Endodermal cell (in vitro differentiated cells): ENCODE results near the gene ST3GAL4. TPM values are rescaled to one million over a fixed set of nuclear protein-coding genes. Genes with fewer than 3 reads are reported as not detected.

Experiments used
- DNase-seq: peaks from one replicate; pipeline ENCODE4 v3.0.0-alpha.2; 2017
- H3K27ac ChIP-seq: 2 replicates; pipeline ENCODE4 v1.5.1; 2013; ENCODE audit warnings: mild to moderate bottlenecking, low read depth, low read length, moderate library complexity
- H3K27me3 ChIP-seq: 2 replicates; pipeline ENCODE4 v1.6.1; 2013; ENCODE audit warnings: mild to moderate bottlenecking, low read length, moderate library complexity; ENCODE audit not compliant: insufficient read depth, control insufficient read depth, poor library complexity, severe bottlenecking
- H3K36me3 ChIP-seq: 2 replicates; pipeline ENCODE4 v1.7.0; 2013; ENCODE audit warnings: mild to moderate bottlenecking, low read length, moderate library complexity; ENCODE audit not compliant: control insufficient read depth, insufficient read depth
- H3K4me1 ChIP-seq: one replicate; pipeline ENCODE4 v1.7.0; 2013; ENCODE audit warnings: low read length; ENCODE audit not compliant: control insufficient read depth, insufficient read depth
- H3K4me3 ChIP-seq: 2 replicates; pipeline ENCODE4 v1.5.1; 2013; ENCODE audit warnings: mild to moderate bottlenecking, low read length, moderate library complexity
- H3K9ac ChIP-seq: 2 replicates; pipeline ENCODE4 v1.6.1; 2013; ENCODE audit warnings: mild to moderate bottlenecking, low read length, moderate library complexity; ENCODE audit not compliant: poor library complexity, severe bottlenecking; ENCODE audit errors: extremely low read depth
- H3K9me3 ChIP-seq: 2 replicates; pipeline ENCODE4 v1.6.1; 2013; ENCODE audit warnings: mild to moderate bottlenecking, low read length, moderate library complexity; ENCODE audit not compliant: control insufficient read depth
- H3K27ac Mint-ChIP-seq: 2 replicates; pipeline ENCODE4 v1.8.0; 2020; ENCODE audit warnings: mixed read lengths
- H3K27me3 Mint-ChIP-seq: 2 replicates; pipeline ENCODE4 v1.8.0; 2021; ENCODE audit warnings: mild to moderate bottlenecking, mixed read lengths; ENCODE audit not compliant: insufficient read depth
- H3K36me3 Mint-ChIP-seq: 2 replicates; pipeline ENCODE4 v1.8.0; 2020; ENCODE audit warnings: low read depth, mixed read lengths
- H3K4me1 Mint-ChIP-seq: 2 replicates; pipeline ENCODE4 v1.8.0; 2020; ENCODE audit warnings: mixed read lengths
- H3K4me3 Mint-ChIP-seq: 2 replicates; pipeline ENCODE4 v1.8.0; 2020; ENCODE audit warnings: mild to moderate bottlenecking, moderate library complexity, mixed read lengths
- H3K9me3 Mint-ChIP-seq: 2 replicates; pipeline ENCODE4 v1.8.0; 2020; ENCODE audit warnings: mild to moderate bottlenecking, mixed read lengths
- CTCF ChIP-seq: fragments of 200-600 bp; sonication (generic); conservative IDR thresholded peaks from 2 replicates; pipeline ENCODE4 v1.5.0; 2021; ENCODE audit warnings: antibody characterized with exemption, mild to moderate bottlenecking
- WGBS, 2 experiments: methylation state at CpG; one replicate each; pipeline versions ENCODE4 v1.1.5 to v1.1.7; 2013; ENCODE audit warnings: missing lambda C conversion rate in 2 of 2, mixed read lengths in 1 of 2; ENCODE audit not compliant: insufficient coverage in 1 of 2, insufficient read length in 1 of 2; 5-methylcytosine and 5-hydroxymethylcytosine counted together
- total RNA-seq, 2 donors: library from RNA; stranded (reverse); fragmentation: NEBNext Ultra II Directional in 1 of 2; extraction: Animal tissue kit (Norgen Biotek cat#: 25700) in 1 of 2; gene quantifications; 2 replicates in 1 of 2; 3 replicates in 1 of 2; pipeline ENCODE4 v1.2.1, GENCODE V29; 2021

ST3GAL4 gene
- total RNA-seq, 2 donors from 2014 or later, result 16.5 to 21.5 TPM

GRCh38 chr11:126341760-126342161, 13.7 kb upstream of the ST3GAL4 start:
- Mint-ChIP-seq H3K36me3 (peaks cover 25% of the 10 kb centered on the region), H3K27ac (no peak overlapping the region)
- H3K27ac ChIP-seq, result no peak overlapping the region

GRCh38 chr11:126343051-126343450, 12.4 kb upstream of the ST3GAL4 start:
- Mint-ChIP-seq H3K27me3 (no peaks in the 10 kb centered on the region), H3K36me3 (peaks cover 28% of the 10 kb centered on the region), H3K4me3 (no peak overlapping the region), H3K9me3 (no peaks in the 10 kb centered on the region), H3K4me1 (peaks cover 44% of the 10 kb centered on the region), H3K27ac (no peak overlapping the region)
- 96 to 97% methylated on average over 13 to 16 of the region's 16 CpGs for WGBS, 2 experiments
- H3K9me3 ChIP-seq, result no peaks in the 10 kb centered on the region
- H3K27me3 ChIP-seq, result no peaks in the 10 kb centered on the region
- H3K36me3 ChIP-seq, result peaks cover 3% of the 10 kb centered on the region
- peaks cover 29% of the 10 kb centered on the region for H3K4me1 ChIP-seq
- TF ChIP-seq CTCF, result no peak
- no peak overlapping the region for H3K27ac ChIP-seq
- no peak overlapping the region for H3K4me3 ChIP-seq
- H3K9ac ChIP-seq, result no peak overlapping the region
- DNase-seq, result no peak

More at GRCh38 chr11:126341760-126342161, 13.7 kb upstream of the ST3GAL4 start:
- no peak for DNase-seq
- no peak for TF ChIP-seq CTCF
- no peak overlapping the region for H3K4me3 ChIP-seq
- Mint-ChIP-seq H3K27me3 (no peaks in the 10 kb centered on the region), H3K4me1 (peaks cover 34% of the 10 kb centered on the region), H3K9me3 (no peaks in the 10 kb centered on the region), H3K4me3 (no peak overlapping the region)
- H3K27me3 ChIP-seq, result no peaks in the 10 kb centered on the region
- peaks cover 3% of the 10 kb centered on the region for H3K36me3 ChIP-seq
- H3K4me1 ChIP-seq, result peaks cover 22% of the 10 kb centered on the region
- no peaks in the 10 kb centered on the region for H3K9me3 ChIP-seq
- 88 to 95% methylated on average over 1 to 3 of the region's 3 CpGs for WGBS, 2 experiments
- no peak overlapping the region for H3K9ac ChIP-seq

- Mint-ChIP-seq H3K27ac (peak overlapping the region; percentile 89), H3K9me3 (no peaks in the 10 kb centered on the region), H3K36me3 (peaks cover 20% of the 10 kb centered on the region), H3K4me1 (peaks cover 56% of the 10 kb centered on the region), H3K4me3 (no peak overlapping the region), H3K27me3 (no peaks in the 10 kb centered on the region)
- H3K27ac ChIP-seq, result peak overlapping the region; percentile 36
- peaks cover 3% of the 10 kb centered on the region for H3K36me3 ChIP-seq
- H3K9me3 ChIP-seq, result no peaks in the 10 kb centered on the region
- DNase-seq, result no peak
- no peak overlapping the region for H3K4me3 ChIP-seq
- TF ChIP-seq CTCF, result no peak
- no peak overlapping the region for H3K9ac ChIP-seq
- 90 to 95% methylated on average over 6 to 11 of the region's 11 CpGs for WGBS, 2 experiments
- H3K27me3 ChIP-seq, result no peaks in the 10 kb centered on the region
- H3K4me1 ChIP-seq, result peaks cover 33% of the 10 kb centered on the region
Measured at GRCh38 chr11:126344141-126345080, 11.1 kb upstream of the ST3GAL4 start.
